Hepatic stellate cell (primary cell): ENCODE measurements around the gene MICOS13.
A peak's percentile ranks its signal among the peaks of the same experiment; 100 is the strongest.

Experiments used
- DNase-seq: peaks from one replicate; pipeline ENCODE4 v3.0.0; 2011; ENCODE audit warnings: low spot score

MICOS13 gene

GRCh38 chr19:5667751-5668271 is 12.5 kb downstream of the MICOS13 start:
- DNase-seq = no peak

- DNase-seq = no peak
Measured at GRCh38 chr19:5666921-5667610, 13.2 kb downstream of the MICOS13 start.

- peak; percentile 78 for DNase-seq
Measured at GRCh38 chr19:5665781-5666513, 14.4 kb downstream of the MICOS13 start.

- no peak for DNase-seq
Measured at GRCh38 chr19:5664515-5664914, 15.8 kb downstream of the MICOS13 start.

- no peak for DNase-seq
Measured at GRCh38 chr19:5663904-5664303, 16.4 kb downstream of the MICOS13 start.

- DNase-seq = no peak
Measured at GRCh38 chr19:5661483-5661882, 18.8 kb downstream of the MICOS13 start.

- no peak for DNase-seq
Measured at GRCh38 chr19:5655412-5655811, 24.9 kb downstream of the MICOS13 start.

- no peak for DNase-seq
Measured at GRCh38 chr19:5654931-5655330, 25.4 kb downstream of the MICOS13 start.

- DNase-seq = no peak
Measured at GRCh38 chr19:5652261-5652660, 28.1 kb downstream of the MICOS13 start.

- no peak for DNase-seq
Measured at GRCh38 chr19:5651361-5651760, 29.0 kb downstream of the MICOS13 start.

- no peak for DNase-seq
Measured at GRCh38 chr19:5648464-5648863, 31.9 kb downstream of the MICOS13 start.

GRCh38 chr19:5646703-5647102 is 33.6 kb downstream of the MICOS13 start:
- no peak for DNase-seq

- DNase-seq = no peak
Measured at GRCh38 chr19:5645409-5645808, 34.9 kb downstream of the MICOS13 start.

- no peak for DNase-seq
Measured at GRCh38 chr19:5644037-5644436, 36.3 kb downstream of the MICOS13 start.

- no peak for DNase-seq
Measured at GRCh38 chr19:5643060-5643459, 37.3 kb downstream of the MICOS13 start.

GRCh38 chr19:5642204-5642603 is 38.1 kb downstream of the MICOS13 start:
- no peak for DNase-seq

GRCh38 chr19:5641171-5641570 is 39.1 kb downstream of the MICOS13 start:
- DNase-seq = no peak

- no peak for DNase-seq
Measured at GRCh38 chr19:5637971-5638370, 42.3 kb downstream of the MICOS13 start.

- DNase-seq = no peak
Measured at GRCh38 chr19:5635427-5635826, 44.9 kb downstream of the MICOS13 start.

GRCh38 chr19:5632657-5633056 is 47.7 kb downstream of the MICOS13 start:
- DNase-seq = no peak

GRCh38 chr19:5632241-5632612 is 48.1 kb downstream of the MICOS13 start:
- DNase-seq = no peak

GRCh38 chr19:5631567-5632240 is 48.6 kb downstream of the MICOS13 start:
- no peak for DNase-seq

GRCh38 chr19:5628919-5629481 is 51.3 kb downstream of the MICOS13 start:
- DNase-seq = no peak
